HUDEP-2 (cell line): Measurements from ENCODE around the gene NLRP14.

Experiments used
- DNase-seq, 76 experiments: peaks; one replicate each; lab custom pipeline; 2025; ENCODE audit not compliant: unreplicated experiment in 76 of 76; lab: John Stamatoyannopoulos, UW

Gene NLRP14, protein sequence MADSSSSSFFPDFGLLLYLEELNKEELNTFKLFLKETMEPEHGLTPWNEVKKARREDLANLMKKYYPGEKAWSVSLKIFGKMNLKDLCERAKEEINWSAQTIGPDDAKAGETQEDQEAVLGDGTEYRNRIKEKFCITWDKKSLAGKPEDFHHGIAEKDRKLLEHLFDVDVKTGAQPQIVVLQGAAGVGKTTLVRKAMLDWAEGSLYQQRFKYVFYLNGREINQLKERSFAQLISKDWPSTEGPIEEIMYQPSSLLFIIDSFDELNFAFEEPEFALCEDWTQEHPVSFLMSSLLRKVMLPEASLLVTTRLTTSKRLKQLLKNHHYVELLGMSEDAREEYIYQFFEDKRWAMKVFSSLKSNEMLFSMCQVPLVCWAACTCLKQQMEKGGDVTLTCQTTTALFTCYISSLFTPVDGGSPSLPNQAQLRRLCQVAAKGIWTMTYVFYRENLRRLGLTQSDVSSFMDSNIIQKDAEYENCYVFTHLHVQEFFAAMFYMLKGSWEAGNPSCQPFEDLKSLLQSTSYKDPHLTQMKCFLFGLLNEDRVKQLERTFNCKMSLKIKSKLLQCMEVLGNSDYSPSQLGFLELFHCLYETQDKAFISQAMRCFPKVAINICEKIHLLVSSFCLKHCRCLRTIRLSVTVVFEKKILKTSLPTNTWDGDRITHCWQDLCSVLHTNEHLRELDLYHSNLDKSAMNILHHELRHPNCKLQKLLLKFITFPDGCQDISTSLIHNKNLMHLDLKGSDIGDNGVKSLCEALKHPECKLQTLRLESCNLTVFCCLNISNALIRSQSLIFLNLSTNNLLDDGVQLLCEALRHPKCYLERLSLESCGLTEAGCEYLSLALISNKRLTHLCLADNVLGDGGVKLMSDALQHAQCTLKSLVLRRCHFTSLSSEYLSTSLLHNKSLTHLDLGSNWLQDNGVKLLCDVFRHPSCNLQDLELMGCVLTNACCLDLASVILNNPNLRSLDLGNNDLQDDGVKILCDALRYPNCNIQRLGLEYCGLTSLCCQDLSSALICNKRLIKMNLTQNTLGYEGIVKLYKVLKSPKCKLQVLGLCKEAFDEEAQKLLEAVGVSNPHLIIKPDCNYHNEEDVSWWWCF

DNA sequence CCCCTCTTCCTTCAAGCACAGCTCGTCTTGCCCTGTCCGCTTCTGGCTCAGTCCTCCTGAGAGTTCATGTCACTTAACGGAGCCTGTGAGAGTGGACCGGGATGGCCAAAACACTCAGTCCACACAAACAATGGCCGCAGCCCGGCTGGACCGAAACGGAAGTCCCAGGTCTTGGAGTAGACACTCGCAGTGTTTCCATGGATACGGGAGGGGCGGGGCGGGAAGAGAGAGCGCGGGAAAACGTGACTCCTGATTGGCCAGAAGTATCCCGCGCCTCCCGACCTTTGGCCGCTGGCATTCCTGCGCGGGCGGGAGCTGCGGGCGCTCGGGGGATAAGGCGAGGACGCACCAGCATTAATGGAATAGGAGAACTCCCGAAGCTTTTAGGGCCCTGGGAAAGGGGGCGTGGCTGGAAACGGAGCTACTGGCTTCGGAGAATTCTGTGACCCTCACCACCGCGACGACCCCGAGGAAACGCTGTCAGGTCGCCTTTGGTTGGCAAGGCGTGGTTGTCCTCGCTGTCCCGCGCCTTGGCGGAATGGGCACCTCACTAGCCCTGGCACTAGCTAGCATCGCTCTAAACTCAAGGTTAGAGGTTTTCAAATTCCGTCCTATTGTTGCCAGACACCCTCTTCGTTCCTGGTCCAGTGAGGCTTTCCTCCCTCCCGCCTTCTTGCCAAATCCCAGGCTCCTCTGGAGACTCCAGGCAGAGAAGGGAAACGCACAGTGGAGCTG, at the start of gene NLRP14, which contains the start of gene ZNF214:
Gene NLRP14, plus strand, starts transcription at position 297 of the 735 bp plus-strand sequence. CDS start 18,108 bp downstream, outside the sequence.
Gene ZNF214, minus strand, starts transcription at position 164 of the 735 bp plus-strand sequence. CDS start 17,511 bp downstream, outside the sequence.
- DNase-seq, result peak in 40 of 76 experiments; percentile 4 to 82 (median 53)

DNA sequence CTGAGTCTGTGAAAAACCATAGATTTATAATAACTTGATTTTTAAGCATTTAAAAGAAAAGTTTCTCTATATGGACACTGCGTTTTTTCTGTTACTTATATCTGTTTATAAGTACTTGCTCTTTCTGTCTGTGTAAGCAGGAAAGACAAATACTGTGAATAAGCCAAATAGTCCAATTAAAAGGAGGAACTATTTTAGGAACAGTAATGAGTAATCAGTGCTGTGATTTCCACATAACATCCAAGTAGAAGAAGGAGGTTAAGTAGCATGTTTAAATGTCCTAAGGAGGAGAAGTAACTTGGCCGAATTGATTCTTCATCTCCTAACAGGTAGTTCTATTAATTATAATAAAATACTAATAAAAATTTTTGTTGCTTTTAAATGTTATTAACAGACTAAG, 40.9 kb upstream of the NLRP14 start:
- DNase-seq, result no peak

DNA sequence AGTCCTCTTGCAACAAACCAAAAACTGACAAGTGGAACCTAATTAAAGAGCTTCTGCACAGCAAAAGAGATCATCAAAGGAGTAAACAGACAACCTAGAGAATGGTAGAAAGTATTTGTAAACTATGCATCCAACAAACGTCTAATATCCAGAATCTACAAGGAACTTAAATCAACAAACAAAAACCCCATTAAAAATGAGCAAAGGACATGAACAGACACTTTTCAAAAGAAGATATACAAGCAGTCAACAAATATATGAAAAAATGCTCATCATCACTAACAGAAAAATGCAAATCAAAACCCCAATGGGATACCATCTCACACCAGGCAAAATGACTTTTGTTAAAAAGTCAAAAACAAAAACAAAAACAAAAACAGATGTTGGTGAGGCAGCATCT, 33.8 kb upstream of the NLRP14 start:
- no peak for DNase-seq

DNA sequence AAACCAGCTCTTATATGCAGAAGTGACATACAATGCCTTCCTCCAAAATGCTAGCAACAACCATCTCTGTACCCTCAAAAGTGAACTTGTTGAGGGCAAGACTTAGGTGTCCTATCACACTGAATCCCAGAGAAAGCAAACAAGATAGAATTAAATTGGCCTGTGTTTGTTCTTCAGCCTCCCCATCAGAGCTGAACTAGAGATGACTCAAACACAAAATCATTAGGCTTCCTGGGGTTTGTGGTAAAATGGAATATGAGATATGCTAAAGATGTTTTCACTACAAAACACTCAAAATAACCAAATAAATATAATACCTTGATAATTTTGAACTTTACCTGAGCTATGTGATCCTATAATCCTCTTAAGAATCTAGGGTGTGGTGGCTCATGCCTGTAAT, 31.8 kb upstream of the NLRP14 start:
- DNase-seq, result no peak

GRCh38 chr11:6991227-6991626, 29.1 kb upstream of the NLRP14 start:
- DNase-seq, result no peak

GRCh38 chr11:6992026-6992425, 28.3 kb upstream of the NLRP14 start:
- no peak for DNase-seq

DNA sequence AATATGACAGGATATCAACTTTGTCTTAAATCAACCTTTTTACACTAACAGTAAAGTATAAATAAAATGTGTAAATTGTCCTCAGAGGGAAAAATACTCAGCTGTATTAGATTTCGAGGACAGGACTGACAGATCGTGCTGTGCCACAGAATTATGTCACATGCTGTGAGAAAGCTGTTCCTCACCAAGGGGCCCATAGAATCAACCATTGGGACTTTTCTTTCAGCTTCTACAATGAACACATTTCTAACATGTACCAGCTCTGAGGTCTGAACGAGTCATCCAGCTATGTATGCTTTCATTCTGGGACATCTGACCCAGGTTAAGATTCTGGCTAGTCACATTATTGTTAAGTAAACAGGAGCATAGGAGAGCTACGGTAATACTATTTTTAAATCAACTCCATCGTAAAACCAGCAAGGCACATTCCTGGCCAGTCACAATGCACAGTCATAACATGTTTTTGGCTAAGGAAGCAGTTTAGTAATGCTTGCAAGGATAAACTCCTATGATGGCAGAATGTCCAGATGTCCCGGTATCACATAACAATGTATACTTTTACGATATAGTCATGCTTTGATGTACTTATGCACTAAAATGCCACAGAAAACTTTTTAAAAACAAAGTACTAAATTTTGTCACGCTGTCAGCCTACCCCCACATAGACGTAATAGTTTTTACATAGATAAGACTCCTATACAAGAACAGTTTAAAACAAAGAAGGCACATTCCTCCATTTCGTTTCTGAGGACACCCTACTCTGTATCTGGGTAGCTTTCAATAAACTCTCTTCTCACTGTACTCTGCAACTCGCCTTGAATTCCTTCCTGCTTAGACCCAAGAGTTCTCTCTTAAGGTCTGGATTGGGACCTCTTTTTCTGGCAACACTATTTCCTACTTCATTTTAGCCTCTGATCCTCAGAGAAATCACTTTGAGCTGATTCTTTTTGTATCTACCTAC, 27.5 kb upstream of the NLRP14 start:
- no peak for DNase-seq

- no peak for DNase-seq
These were observed 24.6 kb upstream of the NLRP14 start for GRCh38 chr11:6995703-6996102.

- DNase-seq, result no peak
These were observed 15.8 kb upstream of the NLRP14 start for GRCh38 chr11:7004482-7004881.

- DNase-seq, result no peak
These were observed 6.2 kb upstream of the NLRP14 start for GRCh38 chr11:7014118-7014517.

DNA sequence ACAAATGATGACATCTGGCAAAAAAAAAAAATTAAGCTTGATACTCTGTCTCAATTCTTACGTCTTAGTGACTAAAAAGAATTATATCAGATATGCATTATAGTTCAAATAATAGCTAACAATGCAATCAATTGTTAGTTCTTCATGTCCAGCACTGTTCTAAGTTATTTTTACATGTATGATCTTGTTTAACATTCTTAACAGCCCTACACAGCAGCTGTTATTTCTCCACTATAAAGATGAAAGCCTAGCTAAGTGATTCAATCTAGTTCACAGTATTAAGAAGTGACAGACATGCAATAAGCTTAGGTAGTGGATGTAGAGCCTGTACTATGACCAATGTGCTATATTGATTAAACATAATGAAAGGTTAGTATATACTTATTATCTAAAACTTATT, 4.3 kb upstream of the NLRP14 start:
- no peak for DNase-seq

- peak in 1 of 76 experiments; percentile 13 for DNase-seq
These were observed 638 bp upstream of the NLRP14 start for GRCh38 chr11:7019500-7020182.

DNA sequence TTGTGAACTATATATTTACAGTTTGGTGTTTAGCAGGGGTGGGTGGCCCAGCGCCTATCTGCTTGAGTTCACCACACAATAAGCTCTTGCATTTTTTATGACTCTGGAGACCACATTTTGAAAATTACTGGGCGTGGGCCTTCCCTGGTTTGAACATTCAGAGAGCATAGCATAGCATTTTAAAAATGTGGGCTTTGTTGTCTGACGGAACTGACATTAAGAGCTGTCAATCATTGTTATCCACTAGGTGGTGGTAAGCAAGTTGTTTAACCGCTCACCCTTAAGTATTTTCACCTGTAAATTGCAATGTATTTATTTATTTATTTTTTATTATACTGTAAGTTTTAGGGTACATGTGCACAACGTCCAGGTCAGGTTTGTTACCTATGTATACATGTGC, 1.0 kb downstream of the NLRP14 start:
- DNase-seq, result no peak

DNA sequence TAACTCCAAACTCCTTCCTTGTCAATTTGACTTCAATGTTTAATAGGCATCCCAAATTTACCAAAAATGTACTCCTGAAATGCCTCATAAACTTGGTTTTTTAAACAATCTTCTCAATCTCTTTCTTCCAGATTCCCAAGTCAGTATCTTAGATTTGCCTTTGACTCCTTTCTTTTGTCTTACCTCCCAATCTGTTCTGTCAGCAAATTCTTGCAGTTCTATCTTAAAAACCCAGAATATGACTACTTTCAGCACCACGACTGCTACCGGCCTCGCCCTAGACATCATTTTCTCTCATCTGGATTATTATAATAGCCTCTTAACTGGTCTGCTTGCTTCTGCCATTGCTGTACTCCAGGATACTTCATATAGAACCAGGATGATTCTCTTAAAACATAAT, 7.9 kb downstream of the NLRP14 start:
- DNase-seq, result no peak

- no peak for DNase-seq
These were observed 10.6 kb downstream of the NLRP14 start for GRCh38 chr11:7030836-7031235.

DNA sequence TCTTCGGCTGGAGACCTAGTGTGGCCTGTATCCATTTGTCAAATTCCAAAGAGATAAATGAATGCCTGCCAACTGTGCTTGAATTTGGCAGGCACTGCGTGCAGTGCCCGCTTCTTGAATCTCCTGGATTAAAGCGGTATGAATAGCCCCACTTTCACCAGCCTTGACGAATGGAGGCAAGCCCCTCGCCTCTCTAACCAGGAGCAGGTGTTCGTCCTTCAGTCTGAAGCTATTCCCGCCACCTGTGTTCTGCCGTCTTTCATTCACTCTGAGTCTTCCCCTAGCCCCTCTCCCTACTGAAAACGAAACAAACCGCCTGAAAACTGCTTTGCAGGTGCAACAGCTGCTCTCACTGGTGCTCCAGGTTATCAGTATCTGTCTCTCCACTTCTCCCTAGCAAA, 11.2 kb downstream of the NLRP14 start:
- DNase-seq, result no peak

DNA sequence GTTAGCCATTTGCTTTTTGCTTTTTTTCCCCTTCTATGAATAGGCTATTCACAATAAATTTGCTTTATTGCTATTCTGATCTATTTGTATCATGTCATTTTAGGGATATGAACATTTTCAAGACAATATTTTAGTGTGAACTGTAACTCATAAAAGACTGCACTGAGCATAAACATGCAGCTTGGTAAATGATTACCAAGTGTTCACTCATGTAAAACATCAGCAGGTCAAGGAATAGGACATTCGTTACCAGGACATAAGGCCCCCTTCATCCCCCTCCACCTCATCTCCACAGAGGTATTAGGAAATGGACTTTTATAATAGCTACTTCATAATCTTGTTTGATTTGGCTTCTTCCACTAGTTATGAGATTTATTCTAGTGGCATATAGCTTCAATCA, 12.4 kb downstream of the NLRP14 start:
- DNase-seq, result no peak

- DNase-seq, result no peak
These were observed 13.7 kb downstream of the NLRP14 start for GRCh38 chr11:7034019-7034418.
